Skin of body (tissue), 2 donors: ENCODE data around the gene CCDC93. TPM values are rescaled to one million over a fixed set of nuclear protein-coding genes. Genes with fewer than 3 reads are reported as not detected.
"Not testable (repeated sequence)": the region's sequence is repeated elsewhere in the genome, so short reads cannot be mapped to it uniquely, and the experiment has no call there.

Source experiments
- DNase-seq: peaks from one replicate; lab custom pipeline; 2025; lab: John Stamatoyannopoulos, UW
- total RNA-seq: library from RNA; depleted of rRNA; stranded (reverse); fragments of >200 nt; gene quantifications from one replicate; pipeline ENCODE4 v1.2.3, GENCODE V29; 2014

CCDC93 gene
- total RNA-seq, 1 donor from 2014 or later: 34.7 TPM

DNA sequence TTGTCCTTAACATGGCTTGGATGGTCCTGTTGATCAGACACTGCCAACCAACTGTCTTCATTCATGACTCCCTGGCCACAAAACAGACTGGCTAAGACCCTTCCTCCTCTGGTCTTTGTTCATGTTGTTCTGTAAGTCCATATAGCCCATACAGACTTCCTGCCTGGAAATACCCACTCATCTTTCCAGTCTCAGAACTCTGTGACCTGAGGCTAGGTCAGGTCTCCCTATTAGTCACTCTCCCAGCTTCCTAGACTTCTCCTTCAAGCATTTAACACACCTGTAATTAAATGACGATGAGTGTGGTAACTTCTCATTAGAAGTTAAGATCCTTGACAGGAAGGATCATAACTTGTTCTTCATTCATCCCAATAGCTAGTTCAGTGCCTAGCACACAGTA, 56.3 kb downstream of the CCDC93 start:
- DNase-seq: no peak

DNA sequence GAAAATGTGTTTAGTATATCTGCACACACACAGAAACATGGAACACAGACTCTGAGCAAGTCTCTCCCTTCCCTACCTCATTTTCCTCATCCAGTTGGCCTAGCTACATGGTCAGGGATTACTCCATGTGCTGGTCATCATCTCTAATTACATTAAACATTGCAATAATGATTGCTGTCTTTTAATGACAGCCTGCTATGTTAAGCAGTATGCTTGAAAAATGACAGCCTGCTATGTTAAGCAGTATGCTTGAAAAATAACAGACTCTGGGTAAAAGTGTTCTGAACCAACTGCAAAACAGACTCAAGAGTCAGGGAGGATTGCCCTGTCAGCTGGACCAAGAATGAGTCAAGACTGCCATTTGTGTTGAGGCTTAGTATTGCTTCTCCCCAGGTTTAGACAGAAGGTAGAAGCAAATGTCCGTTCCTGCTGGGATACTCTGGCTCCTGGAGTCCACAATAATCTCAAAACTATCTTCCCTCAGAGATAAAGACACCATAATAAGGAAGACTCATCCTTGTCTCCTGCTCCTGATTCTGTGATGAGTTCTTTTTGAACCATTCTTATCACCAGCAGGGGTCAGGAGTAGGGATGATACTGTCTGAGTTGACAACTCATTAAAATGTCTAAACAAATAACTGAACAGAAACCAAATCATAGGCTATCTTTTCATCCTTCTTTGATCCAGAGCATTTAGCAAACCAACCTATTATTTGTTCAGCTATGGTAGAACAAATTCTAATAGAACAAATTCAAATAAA, 57.7 kb downstream of the CCDC93 start:
- no peak for DNase-seq

DNA sequence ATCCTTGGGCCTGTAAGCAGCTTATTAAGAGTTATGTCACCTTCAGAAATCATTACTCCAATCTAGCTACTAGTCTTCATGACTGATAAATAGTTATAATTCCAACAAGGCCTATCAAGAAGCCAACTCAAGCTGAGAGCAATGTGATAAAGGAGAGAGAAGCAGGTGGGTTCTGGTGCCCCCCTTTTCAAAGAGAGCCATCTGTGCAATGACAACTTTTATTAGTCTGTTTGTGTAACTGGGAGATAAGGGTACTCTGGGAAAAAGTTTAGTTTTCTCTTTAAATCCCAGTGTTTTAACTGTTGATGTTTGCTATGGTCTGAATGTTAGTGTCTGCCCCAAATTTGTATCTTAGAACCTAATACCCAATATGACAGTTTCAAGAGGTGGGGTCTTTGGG, 60.6 kb downstream of the CCDC93 start:
- DNase-seq: no peak

DNA sequence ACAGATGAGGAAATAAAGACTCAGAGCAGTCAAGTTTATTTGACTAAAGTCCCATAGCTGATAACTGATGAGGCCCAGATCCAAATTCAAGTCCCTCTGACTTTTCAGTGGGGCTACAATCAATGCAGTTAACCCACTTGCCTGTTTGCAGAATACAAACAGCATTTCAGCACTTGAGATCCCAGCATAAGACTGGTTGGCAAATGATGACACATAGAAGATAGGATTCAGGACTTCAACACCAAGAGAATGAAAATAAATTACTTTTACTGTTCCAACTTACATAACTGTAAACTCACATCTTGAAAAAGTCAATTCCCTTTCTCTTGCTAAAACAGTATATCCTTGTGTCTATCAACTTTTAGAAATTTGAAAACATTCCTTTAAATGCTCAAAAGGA, 61.2 kb downstream of the CCDC93 start:
- DNase-seq: no peak

DNA sequence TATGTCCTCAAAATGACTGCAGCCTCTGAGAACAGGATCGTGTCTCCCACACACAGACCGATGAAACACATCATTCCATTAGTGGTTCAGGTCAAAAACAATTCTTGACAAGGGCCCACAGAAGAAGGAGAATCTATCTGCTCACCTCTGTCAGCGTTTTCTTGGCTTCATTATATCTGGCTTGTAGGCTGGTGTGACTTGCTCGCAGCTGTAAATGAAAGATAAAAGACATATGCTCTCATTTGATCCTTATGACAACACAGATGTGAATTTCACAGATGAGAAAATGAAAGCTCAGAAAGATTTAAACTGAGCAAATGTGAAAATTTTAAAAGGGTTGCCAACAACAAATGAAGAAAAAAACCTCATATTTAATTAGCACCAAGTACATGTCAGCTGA, 61.6 kb downstream of the CCDC93 start:
- peak; percentile 6 for DNase-seq

DNA sequence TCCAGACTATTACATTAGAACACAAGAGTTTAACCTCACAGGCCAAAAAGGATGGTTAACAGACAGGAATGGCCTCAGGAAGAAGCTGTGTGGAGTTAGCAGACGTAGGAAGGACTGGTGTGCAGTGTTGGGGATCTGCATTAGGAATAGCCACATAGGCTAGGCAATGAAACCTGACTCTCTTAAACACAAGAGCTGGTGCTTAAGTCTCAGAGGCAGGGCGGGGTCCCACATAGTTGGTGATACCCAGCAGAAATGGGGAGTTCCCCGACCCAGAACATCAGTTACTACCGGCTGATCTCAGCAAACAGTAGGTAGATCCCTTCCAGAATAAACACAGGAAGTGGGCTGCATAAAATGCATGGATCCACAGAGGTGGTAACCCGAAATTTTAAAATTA, 64.1 kb downstream of the CCDC93 start:
- DNase-seq: no peak

DNA sequence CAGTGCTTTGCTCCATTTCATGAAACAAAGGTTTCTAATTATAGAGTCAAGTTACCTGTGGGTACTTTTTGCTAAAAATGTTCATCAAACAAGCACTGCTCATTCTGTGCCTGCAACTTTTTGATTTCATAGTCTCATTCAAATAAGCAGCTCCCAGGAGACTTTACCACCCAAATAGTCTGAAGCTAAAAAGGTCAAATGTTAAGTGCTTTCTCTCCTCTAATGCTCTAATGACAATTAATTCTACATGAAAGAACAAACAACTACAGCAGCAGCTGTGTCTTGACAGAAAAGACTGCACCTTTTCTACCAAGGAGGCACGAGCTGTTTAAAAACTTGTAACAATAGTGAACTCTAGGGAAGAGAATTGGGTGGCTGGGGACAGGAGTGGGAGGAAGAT, 65.3 kb downstream of the CCDC93 start:
- no peak for DNase-seq

DNA sequence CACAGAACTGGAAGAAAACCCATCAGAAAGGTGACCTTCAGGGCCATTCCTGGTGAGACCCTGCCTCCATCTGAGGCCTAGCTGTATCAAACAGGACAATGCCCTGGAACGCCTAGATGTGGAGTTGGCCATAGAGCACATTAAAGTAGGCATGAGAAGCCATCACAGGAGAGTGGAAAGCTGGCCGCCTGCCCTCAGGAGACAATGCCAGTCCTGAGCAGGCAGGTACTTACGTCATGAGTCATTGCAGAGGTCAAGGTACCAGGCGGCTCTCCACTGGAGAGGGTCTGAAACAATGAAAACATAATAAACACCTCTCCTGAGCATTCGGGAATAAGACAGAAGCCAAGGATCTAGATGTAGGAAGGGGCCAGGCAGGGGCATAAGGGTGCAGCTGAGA, 68.6 kb downstream of the CCDC93 start:
- no peak for DNase-seq

DNA sequence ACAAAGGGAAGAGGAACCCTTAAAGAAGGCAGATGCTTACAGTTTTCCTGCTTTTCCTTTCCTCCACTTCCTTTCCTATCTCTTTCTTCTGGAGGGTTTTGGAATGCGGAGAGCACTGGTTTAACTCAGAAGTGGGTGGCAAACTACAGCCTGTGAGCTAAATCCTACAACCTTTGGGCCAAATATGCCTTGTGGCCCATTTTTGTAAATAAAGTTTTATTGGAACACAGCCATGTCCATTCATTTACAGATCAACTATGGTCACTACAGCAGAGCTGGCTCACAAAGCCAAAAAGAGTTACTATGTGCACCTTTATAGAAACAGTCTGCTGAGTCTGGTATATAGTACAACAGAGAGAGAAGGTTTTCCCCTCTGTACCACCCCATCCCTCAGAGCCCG, 69.1 kb downstream of the CCDC93 start:
- no peak for DNase-seq

DNA sequence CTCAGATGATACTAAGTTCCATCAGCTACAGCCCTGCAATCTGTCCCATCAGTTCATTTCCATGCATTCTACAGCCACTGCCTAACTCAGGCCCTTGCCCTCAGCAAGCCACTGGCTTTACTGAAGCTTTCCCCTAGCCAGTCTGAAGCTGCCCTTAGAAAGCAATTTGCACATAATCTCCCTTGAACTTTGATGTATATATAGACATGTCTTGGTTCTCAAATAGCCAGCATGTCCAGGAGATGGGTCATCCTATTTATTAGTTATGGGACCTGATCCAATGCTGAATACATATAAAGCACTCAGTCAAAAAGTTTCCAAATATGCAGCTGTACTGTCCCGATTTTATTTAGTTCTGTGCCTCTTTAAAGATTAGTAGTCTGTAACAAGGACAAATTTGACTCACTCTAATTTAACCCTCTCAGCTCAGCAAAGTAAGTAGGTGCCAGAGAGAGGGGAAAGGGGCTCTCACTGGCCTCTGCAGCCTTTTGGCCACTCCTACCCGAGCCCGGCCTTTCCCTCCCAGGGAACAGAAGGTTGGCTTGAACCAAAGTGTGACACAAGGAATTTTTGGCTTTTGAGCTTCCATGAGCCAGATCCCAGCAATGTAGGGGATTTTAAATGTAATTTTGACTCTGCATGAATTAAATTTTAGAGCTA, 70.7 kb downstream of the CCDC93 start:
- no peak for DNase-seq

DNA sequence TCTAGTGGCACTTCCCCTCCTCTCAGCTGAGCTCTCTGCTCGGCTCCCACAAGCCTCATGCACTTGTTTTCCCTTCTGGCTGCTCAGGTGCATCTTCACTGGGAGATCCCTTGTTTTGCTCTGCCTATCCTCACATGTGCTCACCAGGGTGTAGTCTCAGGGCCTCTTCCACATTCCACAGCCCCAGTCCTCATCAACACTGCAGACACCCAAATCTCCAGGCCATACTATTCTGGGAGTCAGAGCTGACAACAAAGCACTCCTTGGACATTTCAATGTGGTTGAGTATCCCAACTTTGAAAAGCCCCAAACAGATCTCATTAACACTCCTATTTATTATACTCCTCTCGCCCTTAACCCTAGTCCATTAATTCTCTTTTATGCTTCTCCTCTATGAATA, 71.3 kb downstream of the CCDC93 start:
- no peak for DNase-seq

DNA sequence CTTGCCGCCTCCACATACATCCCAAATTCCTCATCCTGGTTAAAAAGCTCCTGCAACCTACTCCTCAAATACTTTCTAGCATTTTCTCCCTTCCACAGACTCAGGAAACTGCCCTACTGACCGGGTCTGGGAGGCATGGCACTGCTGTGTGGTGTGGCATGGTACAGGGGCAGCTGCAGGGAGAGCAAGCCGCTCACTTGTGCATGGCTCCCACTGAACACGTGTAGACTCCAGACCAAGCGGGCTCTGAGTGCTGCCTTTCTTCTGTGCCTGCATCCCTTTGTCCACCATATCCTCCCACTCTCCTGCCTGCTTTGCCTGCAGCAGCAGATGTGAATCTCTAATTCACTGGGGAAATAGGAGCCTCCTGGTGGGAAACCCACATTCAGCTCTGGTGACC, 72.2 kb downstream of the CCDC93 start:
- no peak for DNase-seq

DNA sequence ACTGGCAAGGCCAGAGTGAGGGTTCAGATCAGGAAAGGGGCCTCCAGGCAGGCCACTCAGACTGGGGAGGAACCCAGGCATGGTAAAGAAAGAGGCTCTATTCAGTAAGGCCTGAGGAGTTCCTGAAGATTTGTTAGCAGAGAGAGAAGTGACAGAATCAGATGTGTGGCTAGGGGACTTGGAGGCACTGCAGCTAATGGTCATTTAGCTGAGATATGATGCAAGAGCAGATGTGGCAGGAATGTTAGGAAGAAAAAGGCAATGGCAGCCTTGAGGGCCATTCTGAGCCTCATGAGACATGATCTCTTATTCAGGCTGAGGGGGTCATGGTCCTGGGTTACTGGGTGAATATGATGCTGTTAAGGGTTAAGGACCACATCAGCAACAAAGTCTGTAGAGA, 73.4 kb downstream of the CCDC93 start:
- no peak for DNase-seq

DNA sequence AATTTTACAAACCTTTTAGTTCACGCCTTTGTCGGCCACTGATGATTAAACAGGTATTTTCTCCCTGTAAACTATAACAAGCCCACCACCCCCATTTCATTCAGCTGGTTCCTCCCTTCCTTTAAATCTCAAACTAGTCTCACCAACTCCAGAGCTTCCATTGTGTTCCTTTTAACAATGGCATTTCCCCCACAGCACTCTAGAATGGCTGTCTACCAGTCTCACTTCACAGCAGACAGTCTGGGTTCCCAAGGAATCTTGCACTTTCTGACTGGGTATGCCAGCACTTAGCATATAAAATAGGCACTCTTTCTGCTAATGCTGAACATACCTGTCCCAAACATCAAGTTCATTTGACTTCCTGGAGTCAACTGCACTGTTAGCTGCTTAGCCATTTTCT, 75.3 kb downstream of the CCDC93 start:
- DNase-seq: no peak

DNA sequence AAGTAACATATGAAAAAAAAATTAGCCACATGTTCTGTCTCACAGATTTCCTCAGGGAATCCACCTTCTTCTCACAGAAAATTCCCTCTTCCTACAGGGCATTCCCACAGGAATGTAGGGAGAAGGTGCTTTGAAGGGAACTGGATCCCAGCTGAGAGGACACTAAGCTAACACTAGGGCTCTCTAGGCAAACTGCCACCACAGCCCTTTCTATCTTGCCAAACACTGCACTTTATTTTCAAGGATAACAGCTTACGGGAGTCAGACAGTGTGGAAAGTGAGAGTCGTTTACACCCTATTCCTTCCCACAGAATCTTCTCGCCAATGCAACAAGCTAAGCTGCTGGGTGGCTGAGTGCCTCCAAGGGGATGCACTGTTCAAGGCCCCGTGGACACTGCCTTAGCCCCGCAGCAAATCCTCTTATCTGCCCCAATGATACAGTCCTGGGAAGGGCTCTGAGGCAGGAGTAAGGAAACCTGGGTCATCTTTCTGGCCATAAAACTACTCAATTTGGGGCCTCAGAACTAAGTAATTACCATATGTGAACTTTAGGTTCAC, 76.9 kb downstream of the CCDC93 start:
- no peak for DNase-seq

DNA sequence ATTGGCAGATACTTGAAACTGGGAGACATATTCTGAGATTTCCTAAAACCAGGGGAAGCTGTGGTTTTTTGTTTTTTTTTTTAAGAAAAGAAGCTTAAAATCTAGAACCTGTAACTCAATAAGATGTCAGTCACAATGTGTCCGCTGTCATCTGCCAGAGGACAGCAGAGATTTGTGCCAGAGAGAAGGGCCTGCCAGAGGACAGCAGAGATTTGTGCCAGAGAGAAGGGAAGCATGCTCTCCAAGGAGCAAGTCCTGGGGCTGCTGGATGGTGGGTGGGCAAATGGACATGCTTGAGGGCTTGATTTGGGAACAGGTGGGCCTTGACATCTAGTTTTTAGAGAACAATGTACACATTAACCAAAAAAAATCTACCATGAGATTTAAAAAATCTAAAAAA, 77.9 kb downstream of the CCDC93 start:
- DNase-seq: no peak

DNA sequence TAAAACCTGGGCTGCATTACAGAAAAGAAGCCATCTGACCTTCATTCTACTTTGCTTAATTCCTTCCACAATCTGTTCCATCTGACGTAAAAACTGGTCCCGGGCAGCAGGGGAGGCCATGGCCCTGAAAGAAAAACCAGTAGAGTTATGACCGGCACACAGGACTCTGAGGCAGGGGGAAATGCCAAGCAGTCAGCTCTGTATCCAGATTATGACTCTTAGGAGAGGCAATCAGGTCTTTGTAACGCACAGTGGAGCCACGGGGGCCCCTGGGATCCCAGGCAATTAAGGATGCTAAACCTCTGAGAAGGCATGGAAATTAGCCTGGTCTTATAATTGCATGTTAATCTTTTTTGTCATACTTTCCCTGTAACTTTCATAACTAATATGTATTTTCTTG, 78.4 kb downstream of the CCDC93 start:
- DNase-seq: no peak

DNA sequence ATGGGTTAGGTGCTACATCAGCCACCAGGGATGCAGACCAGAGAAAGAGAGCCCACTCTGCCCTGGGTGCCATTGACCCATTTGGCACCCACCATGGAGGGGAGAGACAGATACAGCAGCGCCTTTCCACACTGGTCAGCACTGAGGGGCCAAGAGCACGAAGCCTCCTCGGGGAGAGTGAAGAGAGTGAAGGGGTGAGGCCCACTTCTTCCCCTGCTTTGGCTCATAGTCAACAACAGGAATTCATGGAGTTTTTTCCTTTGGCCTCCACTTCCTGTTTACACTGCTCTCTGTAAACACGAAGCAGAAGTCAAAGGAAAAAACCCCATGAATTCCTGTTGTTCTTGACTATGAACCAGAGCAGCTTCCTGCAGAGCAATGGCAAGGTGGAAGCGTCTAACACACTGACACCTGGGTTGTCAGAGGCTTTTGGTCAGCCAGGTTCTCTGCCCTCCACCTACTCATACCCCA, 80.0 kb downstream of the CCDC93 start:
- DNase-seq: no peak

DNA sequence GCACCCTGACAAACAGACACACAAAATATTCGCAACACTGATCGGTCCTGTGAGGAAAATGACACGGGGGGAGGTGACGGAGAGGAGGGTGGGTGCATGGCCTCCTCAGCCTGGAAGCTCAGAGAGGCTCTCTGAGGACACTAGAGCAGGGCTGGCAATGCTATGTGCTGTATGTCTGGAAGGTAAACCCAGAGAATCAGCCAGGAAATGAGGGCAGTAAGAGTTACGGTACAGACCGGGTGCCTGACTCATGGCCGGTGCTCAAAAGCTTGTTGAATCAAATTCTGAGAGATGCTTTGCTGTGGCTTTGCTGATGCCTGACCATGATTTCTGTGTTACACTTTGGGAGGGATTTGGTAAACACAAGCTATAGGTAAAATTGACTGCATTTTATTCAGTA, 81.9 kb downstream of the CCDC93 start:
- DNase-seq: no peak

DNA sequence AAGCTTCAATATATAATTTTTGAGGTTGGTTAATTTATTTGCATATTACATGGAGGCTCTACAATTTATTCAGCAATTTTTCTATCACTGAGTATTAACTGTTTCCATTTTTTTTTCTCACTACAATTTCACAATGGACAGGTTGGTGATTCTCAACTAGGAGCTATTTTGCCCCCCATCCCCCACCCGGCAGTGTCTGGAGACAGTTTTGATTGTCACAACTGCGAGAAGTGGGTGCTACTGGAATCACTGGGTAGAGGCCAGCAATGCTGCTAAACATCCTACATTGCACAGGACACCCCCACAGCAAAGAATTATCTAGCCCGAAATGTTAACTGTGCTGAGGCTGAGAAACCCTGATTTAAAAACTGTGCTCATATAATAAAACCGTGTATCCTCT, 82.6 kb downstream of the CCDC93 start:
- no peak for DNase-seq

DNA sequence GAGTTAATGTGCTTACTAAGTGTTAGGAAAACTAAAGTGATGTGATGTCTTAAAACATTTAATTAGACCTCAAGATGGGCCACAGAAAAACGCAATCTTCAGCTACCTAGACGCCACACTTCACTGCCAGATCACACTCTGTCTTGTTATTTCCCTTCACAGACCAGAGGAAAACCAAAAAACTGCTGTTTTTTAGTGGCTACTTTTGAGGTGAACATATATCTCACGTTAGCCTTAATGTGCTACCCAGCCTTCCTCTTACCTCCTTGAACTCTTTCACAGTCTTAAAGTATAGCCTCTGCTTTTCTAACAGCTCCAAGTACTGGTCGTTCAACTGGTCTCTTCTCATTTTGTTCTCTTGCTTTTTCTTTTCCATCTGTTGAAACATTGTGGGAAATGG, 83.1 kb downstream of the CCDC93 start:
- no peak for DNase-seq

DNA sequence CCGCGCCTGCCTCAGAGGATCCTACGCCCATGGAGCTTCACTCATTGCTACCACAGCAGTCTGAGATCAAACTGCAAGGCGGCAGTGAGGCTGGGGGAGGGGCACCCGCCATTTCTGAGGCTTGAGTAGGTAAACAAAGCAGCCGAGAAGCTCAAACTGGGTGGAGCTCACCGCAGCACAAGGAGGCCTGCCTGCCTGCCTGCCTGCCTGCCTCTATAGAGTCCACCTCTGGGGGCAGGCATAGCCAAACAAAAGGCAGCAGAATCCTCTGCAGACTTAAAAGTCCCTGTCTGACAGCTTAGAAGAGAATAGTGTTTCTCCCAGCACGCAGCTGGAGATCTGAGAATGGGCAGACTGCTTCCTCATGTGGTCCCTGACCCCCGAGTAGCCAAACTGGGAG, 90.4 kb downstream of the CCDC93 start:
- DNase-seq: not testable (repeated sequence)

DNA sequence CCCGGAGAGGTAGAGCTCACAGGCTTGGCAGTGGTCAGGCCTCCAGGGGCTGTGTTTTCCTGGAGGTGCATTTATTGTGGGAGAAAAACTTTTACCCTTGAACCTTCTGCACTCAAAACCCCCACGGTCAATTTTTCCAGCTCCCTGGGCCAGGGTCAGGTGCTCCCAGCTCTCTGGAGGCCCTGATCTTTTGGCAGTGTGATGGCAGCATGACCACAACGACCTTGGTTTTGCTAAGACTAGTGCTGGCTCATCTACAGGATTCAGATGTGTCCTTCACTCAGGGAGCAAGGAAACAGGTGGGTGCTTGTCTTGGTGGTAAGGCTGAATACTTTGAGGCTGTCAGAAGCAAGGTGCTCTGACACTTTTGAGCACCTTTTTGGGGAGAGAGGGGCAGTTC, 92.3 kb downstream of the CCDC93 start:
- no peak for DNase-seq
